NCI-H2227 (cell line): ENCODE measurements around the gene ZNF638.
A peak's percentile ranks its signal among the peaks of the same experiment; 100 is the strongest.
"Not testable (repeated sequence)": the region's sequence is repeated elsewhere in the genome, so short reads cannot be mapped to it uniquely, and the experiment has no call there.

Source experiments
- DNase-seq: peaks from one replicate; lab custom pipeline; 2025; ENCODE audit not compliant: unreplicated experiment; lab: John Stamatoyannopoulos, UW

ZNF638 gene

GRCh38 chr2:71389384-71390072 is 57.9 kb downstream of the ZNF638 start:
- no peak for DNase-seq

- no peak for DNase-seq
These were observed 61.6 kb downstream of the ZNF638 start for GRCh38 chr2:71393216-71393615.

- DNase-seq: no peak
These were observed 63.9 kb downstream of the ZNF638 start for GRCh38 chr2:71395471-71395870.

GRCh38 chr2:71402427-71402826 is 70.8 kb downstream of the ZNF638 start:
- DNase-seq: no peak

GRCh38 chr2:71409611-71410010 is 78.0 kb downstream of the ZNF638 start:
- DNase-seq: no peak

GRCh38 chr2:71410696-71411095 is 79.1 kb downstream of the ZNF638 start:
- DNase-seq: no peak

- DNase-seq: not testable (repeated sequence)
These were observed 85.3 kb downstream of the ZNF638 start for GRCh38 chr2:71416866-71417265.

- peak; percentile 27 for DNase-seq
These were observed 86.0 kb downstream of the ZNF638 start for GRCh38 chr2:71417300-71418202.

- DNase-seq: no peak
These were observed 87.6 kb downstream of the ZNF638 start for GRCh38 chr2:71419145-71419544.

GRCh38 chr2:71419976-71420375 is 88.4 kb downstream of the ZNF638 start:
- no peak for DNase-seq

GRCh38 chr2:71422786-71423185 is 91.2 kb downstream of the ZNF638 start:
- no peak for DNase-seq

- DNase-seq: no peak
These were observed 92.3 kb downstream of the ZNF638 start for GRCh38 chr2:71423817-71424420.

- no peak for DNase-seq
These were observed 95.1 kb downstream of the ZNF638 start for GRCh38 chr2:71426721-71427120.

GRCh38 chr2:71428472-71429383 is 97.1 kb downstream of the ZNF638 start:
- DNase-seq: no peak

- DNase-seq: not testable (repeated sequence)
These were observed 113.6 kb downstream of the ZNF638 start for GRCh38 chr2:71445142-71445541.

- DNase-seq: no peak
These were observed 114.9 kb downstream of the ZNF638 start for GRCh38 chr2:71446505-71446904.

GRCh38 chr2:71449343-71449742 is 117.8 kb downstream of the ZNF638 start:
- DNase-seq: no peak

GRCh38 chr2:71451705-71452104 is 120.1 kb downstream of the ZNF638 start:
- DNase-seq: no peak

- DNase-seq: peak; percentile 27
These were observed 121.0 kb downstream of the ZNF638 start for GRCh38 chr2:71452565-71452964.

GRCh38 chr2:71453404-71454220 is 122.0 kb downstream of the ZNF638 start, which contains the start of gene DYSF:
DYSF (plus strand) TSS chr2:71453561.
- peak; percentile 39 for DNase-seq
